ENCODE data around the gene KRTAP2-1.
"Not testable (repeated sequence)": the region's sequence is repeated elsewhere in the genome, so short reads cannot be mapped to it uniquely, and the experiment has no call there.

Gene KRTAP2-1

DNA sequence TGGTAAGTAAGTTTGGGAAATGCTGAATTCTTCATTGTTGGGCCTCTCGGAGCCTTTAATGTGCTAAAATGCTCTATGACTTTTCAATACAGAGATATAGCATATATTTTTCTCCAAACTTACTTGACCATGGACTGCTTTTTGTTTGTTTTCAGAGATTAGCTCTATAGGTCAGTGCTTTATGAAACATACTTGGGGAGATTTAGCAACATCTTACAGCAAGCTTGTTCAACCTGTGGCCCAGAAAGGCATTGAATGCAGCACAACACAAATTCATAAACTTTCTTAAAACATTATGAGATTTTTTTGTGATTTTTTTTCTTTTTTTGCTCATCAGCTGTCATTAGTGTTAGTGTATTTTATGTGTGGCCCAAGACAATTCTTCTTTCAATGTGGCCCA is 37.2 kb downstream of the KRTAP2-1 start:
- TF ChIP-seq, protein P1, sequence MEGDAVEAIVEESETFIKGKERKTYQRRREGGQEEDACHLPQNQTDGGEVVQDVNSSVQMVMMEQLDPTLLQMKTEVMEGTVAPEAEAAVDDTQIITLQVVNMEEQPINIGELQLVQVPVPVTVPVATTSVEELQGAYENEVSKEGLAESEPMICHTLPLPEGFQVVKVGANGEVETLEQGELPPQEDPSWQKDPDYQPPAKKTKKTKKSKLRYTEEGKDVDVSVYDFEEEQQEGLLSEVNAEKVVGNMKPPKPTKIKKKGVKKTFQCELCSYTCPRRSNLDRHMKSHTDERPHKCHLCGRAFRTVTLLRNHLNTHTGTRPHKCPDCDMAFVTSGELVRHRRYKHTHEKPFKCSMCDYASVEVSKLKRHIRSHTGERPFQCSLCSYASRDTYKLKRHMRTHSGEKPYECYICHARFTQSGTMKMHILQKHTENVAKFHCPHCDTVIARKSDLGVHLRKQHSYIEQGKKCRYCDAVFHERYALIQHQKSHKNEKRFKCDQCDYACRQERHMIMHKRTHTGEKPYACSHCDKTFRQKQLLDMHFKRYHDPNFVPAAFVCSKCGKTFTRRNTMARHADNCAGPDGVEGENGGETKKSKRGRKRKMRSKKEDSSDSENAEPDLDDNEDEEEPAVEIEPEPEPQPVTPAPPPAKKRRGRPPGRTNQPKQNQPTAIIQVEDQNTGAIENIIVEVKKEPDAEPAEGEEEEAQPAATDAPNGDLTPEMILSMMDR (IDR thresholded peaks at IDR 0.05; ENCODE audit: insufficient read depth, low read depth, low read length, missing control alignments): no peak
- H3K4me3 ChIP-seq (ENCODE audit: low read depth, low read length): no peak overlapping the region
- no peak for DNase-seq (ENCODE audit: low read depth)

DNA sequence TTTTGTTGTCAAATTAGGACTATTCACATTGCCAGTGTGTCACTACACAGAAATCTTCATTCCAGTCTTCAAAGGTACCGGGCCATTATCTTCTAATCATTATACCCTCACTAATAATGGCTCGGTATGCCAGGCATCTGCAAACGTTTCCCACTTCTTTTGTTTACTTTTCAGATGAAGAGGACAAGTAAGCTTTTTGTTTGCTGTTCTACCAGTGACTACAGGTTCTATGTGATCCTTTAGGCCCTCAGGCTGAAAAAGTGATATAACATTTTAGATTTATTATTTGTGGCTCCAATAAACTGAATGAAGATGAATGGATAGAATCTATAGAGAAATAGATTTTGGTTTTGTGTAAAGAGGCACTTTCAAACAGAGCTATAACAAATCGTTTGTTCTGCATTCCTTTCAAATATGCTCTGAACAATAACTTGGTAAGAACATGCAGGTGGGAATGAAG is 37.8 kb downstream of the KRTAP2-1 start:
- no peak for DNase-seq (ENCODE audit: low read depth)
- TF ChIP-seq, protein P1 (IDR thresholded peaks at IDR 0.05; ENCODE audit: insufficient read depth, low read depth, low read length, missing control alignments): no peak
- no peak overlapping the region for H3K4me3 ChIP-seq (ENCODE audit: low read depth, low read length)

DNA sequence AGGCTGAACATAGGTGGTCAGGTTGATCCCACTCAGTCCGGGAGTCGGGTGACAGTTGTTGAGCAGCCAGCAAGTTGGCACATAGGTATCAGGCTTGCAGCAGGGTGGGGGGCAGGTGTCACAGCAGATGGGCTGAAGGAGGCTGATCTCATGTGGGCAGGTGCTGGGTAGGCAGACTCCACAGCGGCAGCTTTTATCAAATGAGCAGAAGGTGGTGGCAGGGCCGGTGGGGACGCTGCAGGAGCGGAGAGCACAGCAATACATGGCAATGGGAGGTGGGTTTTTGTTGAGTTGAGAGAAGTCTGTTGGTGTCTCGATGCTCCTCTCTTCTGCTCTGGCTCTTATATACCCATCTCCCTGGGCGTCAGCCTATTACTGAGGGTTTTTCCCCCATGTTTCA is 38.3 kb downstream of the KRTAP2-1 start, which contains the start of gene KRTAP3-1:
TSS of gene KRTAP3-1 (minus strand) at position 318 of the 400 bp plus-strand sequence. CDS start at position 264, 54 bp downstream.
- no peak within 1 kb of the TSS for H3K4me3 ChIP-seq (ENCODE audit: low read depth, low read length)
- no peak for DNase-seq (ENCODE audit: low read depth)
- TF ChIP-seq, protein P1 (IDR thresholded peaks at IDR 0.05; ENCODE audit: insufficient read depth, low read depth, low read length, missing control alignments): no peak

DNA sequence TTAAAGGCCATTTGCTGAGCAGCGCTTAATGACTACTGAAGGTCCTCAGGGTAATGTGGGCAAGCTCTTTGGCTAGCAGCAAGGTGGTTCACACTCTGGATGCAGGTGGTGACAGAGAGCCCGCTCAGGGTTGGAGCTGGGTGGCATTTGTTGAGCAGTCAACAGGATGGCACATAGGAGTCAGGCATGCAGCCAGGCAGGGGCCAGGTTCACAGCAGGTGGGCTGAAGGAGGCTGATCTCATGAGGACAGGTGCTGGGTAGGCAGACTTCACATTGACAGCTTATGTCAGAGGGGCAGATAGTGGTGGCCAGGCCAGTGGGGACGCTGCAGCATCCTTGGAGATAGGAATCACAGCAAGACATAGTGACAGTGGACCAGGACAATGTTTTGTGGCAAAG is 42.7 kb downstream of the KRTAP2-1 start:
- TF ChIP-seq, protein P1 (IDR thresholded peaks at IDR 0.05; ENCODE audit: insufficient read depth, low read depth, low read length, missing control alignments): no peak
- H3K4me3 ChIP-seq (ENCODE audit: low read depth, low read length): no peak overlapping the region
- no peak for DNase-seq (ENCODE audit: low read depth)

DNA sequence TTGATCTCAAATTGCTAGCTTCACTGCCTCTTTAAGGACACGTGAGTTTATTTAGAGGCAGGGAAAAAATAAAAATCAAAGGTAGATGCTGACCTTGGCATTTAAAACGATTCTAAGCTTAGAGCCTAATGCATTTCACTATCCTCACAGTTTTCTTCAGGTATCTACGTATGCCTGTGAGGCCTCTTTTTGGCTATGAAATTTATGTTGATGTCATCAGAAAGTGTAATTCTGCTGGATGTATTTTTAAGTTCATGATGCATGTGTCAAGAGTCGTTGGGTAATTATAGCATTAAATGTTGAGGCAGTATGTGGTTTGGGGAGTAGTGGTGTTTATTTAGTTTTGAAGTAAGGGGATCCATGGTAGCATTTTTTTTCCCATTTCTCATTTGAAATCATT is 43.2 kb downstream of the KRTAP2-1 start:
- TF ChIP-seq, protein P1 (IDR thresholded peaks at IDR 0.05; ENCODE audit: insufficient read depth, low read depth, low read length, missing control alignments): no peak
- no peak for DNase-seq (ENCODE audit: low read depth)
- H3K4me3 ChIP-seq (ENCODE audit: low read depth, low read length): no peak overlapping the region

DNA sequence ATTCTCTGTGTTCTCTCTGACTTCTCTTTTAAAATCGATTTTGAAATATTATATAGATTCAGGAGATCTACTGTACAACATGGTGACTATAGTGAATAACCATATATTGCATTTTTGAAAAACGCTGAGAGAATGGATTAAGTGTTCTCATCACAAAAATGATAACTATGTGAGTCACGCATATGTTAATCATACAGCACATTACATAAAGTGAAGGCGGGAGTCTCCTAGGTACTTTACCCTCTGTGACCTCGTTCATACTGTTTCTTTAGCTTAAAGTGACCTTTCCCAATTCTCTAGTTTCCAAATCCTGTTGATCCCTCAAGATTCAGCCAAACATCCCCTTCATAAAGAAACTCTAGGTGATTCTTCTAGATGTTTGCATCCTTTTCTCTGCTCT is 44.3 kb downstream of the KRTAP2-1 start:
- DNase-seq (ENCODE audit: low read depth): no peak
- TF ChIP-seq, protein P1 (IDR thresholded peaks at IDR 0.05; ENCODE audit: insufficient read depth, low read depth, low read length, missing control alignments): no peak
- no peak overlapping the region for H3K4me3 ChIP-seq (ENCODE audit: low read depth, low read length)

DNA sequence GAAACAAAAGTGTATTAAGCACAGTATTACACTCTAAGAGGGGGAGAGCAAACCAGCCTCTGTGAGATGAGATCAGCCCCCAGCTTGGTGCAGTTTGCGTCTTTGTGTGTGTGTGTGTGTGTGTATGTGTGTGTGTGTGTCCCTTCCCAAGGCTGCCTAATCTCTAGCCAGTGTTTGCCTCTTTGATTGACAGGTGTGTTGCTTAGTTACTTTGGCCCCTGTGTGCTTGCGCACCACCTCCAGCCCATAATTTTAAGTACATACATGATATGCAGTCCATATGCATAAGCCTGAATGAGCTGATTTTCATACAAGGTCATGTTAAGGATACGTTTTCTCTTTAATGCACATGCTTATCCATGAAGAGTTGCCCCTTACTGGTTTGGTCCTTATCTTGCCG is 45.3 kb downstream of the KRTAP2-1 start:
- no peak overlapping the region for H3K4me3 ChIP-seq (ENCODE audit: low read depth, low read length)
- TF ChIP-seq, protein P1 (IDR thresholded peaks at IDR 0.05; ENCODE audit: insufficient read depth, low read depth, low read length, missing control alignments): no peak
- DNase-seq (ENCODE audit: low read depth): no peak

DNA sequence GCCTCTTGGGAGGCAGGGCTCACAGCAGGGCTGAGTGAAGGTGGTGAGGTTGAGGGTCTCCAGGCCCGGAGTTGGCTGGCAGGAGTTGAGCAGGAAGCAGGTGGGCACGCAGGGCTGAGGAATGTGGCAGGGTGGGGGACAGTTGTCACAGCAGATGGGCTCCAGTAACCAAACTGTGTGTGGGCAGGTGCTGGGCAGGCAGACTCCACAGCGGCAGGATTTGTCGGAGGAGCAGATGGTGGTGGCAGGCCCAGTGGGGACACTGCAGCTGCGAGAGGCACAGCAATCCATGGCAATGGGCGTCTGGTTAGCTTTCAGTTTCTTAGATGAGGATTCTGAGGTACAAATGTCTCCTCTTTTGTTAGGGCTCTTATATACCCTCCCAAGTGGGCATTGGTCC is 47.6 kb downstream of the KRTAP2-1 start, which contains the start of gene KRTAP3-2:
TSS of gene KRTAP3-2 (minus strand) at position 344 of the 400 bp plus-strand sequence. CDS start at position 291, 53 bp downstream.
- not testable (repeated sequence) for DNase-seq (ENCODE audit: low read depth); H3K4me3 ChIP-seq (ENCODE audit: low read depth, low read length)
